DND-41 (cell line): Measurements from ENCODE around the gene CYBA.

ENCODE experiments used
- EZH2 ChIP-seq: IDR thresholded peaks from 3 replicates; pipeline ENCODE4 v1.6.1; 2012; ENCODE audit warnings: borderline replicate concordance, low read depth, mild to moderate bottlenecking, moderate library complexity, low read length, inconsistent platforms; ENCODE audit not compliant: severe bottlenecking
- TF ChIP-seq, protein P1 (sequence below): IDR thresholded peaks from 2 replicates; pipeline ENCODE4 v1.5.1; 2012; ENCODE audit warnings: borderline replicate concordance, low read length, moderate library complexity, mild to moderate bottlenecking; ENCODE audit not compliant: poor library complexity, severe bottlenecking; ENCODE audit errors: extremely low read depth

DNA sequence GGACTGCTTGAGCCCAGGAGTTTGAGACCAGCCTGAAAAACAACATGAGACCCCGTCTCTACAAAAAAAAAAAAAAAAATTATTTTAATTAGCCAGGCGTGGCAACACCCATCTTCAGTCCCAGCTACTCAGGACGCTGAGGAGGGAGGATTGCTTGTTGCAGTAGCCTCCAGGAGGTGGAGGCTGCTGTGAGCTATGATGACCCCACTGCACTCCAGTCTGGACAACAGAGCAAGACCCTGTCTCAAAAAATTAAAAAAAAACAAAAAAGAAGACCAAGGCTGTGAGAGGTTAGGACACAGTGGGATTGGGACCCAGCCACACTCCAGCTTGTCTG lies 36.8 kb upstream of the CYBA start:
- TF ChIP-seq, protein P1, sequence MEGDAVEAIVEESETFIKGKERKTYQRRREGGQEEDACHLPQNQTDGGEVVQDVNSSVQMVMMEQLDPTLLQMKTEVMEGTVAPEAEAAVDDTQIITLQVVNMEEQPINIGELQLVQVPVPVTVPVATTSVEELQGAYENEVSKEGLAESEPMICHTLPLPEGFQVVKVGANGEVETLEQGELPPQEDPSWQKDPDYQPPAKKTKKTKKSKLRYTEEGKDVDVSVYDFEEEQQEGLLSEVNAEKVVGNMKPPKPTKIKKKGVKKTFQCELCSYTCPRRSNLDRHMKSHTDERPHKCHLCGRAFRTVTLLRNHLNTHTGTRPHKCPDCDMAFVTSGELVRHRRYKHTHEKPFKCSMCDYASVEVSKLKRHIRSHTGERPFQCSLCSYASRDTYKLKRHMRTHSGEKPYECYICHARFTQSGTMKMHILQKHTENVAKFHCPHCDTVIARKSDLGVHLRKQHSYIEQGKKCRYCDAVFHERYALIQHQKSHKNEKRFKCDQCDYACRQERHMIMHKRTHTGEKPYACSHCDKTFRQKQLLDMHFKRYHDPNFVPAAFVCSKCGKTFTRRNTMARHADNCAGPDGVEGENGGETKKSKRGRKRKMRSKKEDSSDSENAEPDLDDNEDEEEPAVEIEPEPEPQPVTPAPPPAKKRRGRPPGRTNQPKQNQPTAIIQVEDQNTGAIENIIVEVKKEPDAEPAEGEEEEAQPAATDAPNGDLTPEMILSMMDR: no peak
- TF ChIP-seq EZH2: no peak
